A549 treated with AZD9567 at 1 μM for 4 hours (cell line): ENCODE measurements around the gene PLOD1. TPM values are rescaled to one million over a fixed set of nuclear protein-coding genes. Genes with fewer than 3 reads are reported as not detected.

Experiments used
- total RNA-seq: library from RNA; stranded (reverse); fragments of 200-300 nt; extraction: Qiagen RNA extraction; gene quantifications from 5 replicates; pipeline ENCODE4 v1.2.3, GENCODE V29; 2022; ENCODE audit not compliant: insufficient read depth

The PLOD1 gene
- 62.9 to 82.2 TPM (median 81.5 TPM) in 5 replicates for total RNA-seq

DNA sequence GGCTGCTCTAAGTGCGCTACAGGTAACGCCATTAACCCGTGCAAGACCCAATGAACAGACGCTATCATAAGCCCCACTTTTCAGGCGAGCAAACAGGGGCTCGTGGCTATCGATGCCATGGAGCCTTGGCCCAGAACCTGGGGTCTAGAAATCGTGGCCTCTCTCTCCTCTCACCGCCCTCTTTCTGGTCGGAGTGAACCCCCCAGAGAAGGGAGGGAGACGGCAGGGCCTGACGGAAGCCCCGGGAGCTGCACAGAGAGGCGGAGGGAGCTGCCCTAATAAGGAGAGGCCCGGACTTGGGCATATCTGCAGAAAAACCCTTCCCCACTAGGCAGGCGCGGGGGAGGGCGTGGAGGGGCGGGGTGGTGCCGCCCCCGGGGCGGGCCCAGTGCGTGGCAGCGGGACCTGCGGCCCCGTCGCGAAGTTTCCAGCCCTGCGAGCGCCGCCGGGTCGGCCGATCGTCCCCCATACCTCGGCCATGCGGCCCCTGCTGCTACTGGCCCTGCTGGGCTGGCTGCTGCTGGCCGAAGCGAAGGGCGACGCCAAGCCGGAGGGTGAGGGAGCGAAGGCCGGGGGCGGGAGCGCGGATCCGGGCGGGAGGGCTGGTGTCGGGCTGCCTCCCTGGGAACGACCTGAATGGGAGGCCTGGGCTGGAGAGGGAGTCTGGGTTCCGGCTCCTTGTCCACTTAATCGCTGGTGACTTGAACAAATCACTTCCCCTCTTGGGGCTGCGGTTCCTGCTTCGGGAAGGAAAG is at the start of gene PLOD1:
PLOD1 (plus strand) TSS at position 416 of the 755 bp plus-strand sequence; CDS start at position 479, 63 bp downstream.

DNA sequence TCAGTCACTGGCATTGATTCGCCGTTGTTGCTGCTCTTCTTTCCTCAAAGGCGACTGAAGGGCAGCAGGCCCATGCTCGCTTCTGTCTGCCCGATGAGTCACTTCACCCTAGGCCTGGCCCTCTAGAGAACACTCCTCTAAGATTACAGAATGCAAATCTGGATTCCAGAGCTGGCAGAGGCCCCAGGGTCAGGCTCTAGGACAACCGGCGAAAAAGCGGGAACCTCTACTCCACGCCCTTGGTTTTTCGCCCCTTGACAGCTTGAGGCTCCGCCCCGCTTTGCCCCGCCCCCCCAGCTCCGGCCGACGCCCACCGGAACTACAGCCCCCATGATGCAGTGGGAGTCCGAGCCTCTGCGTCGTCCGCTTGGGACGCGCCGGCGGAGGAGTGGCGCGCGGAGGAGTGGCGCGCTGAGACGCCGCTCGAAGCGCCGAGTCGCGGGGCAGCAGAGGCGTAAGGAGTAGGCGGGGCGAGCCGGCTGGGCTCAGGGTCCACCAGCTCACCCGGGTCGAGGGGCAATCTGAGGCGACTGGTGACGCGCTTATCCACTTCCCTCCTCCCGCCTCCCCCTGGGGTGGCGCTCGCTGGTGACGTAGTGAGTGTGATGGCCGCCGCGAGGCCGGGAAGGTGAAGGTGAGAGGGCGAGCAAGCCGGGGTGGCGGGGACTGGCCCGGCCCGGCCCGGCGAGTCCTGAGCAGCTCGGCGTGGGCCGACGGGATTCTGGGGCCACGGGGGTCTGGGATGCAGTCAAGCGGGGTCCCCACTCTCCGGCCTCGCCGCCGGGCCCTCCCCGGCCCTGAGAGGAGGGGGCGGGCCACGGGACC is 45.5 kb downstream of the PLOD1 start, which contains the start of gene MFN2:
MFN2 (plus strand) TSS at position 594 of the 825 bp plus-strand sequence. CDS start 8,725 bp downstream, outside the sequence.

Other genes starting within 250 kb of the PLOD1 start
- 0.03 to 0.34 TPM (median 0.06 TPM) in 5 replicates for gene DRAXIN, start 243.0 kb upstream of the PLOD1 start, total RNA-seq
- gene AGTRAP, start 198.6 kb upstream of the PLOD1 start, total RNA-seq, result 59.3 to 104 TPM (median 97.8 TPM) in 5 replicates
- gene C1orf167, start 172.5 kb upstream of the PLOD1 start, total RNA-seq, result not detected in 5 replicates
- gene MTHFR, start 128.8 kb upstream of the PLOD1 start, total RNA-seq, result 2.7 to 5.1 TPM (median 4.3 TPM) in 5 replicates
- gene CLCN6, start 128.5 kb upstream of the PLOD1 start, total RNA-seq, result 3.8 to 6.3 TPM (median 5.6 TPM) in 5 replicates
- gene NPPA, start 86.9 kb upstream of the PLOD1 start, total RNA-seq, result not detected in 5 replicates
- 0.13 to 0.39 TPM in 2 of 5 replicates, not detected in the others for gene NPPB, start 75.8 kb upstream of the PLOD1 start, total RNA-seq
- 37.6 to 48.8 TPM (median 47.3 TPM) in 5 replicates for gene KIAA2013, start 8.3 kb upstream of the PLOD1 start, total RNA-seq
- gene MFN2, start 45.7 kb downstream of the PLOD1 start, total RNA-seq, result 31.7 to 41.6 TPM (median 32.9 TPM) in 5 replicates
- gene MIIP, start 84.8 kb downstream of the PLOD1 start, total RNA-seq, result 14.5 to 18.1 TPM (median 15.6 TPM) in 5 replicates
- gene TNFRSF8, start 128.6 kb downstream of the PLOD1 start, total RNA-seq, result 0.06 to 0.13 TPM (median 0.09 TPM) in 4 of 5 replicates, not detected in the other
- gene TNFRSF1B, start 232.3 kb downstream of the PLOD1 start, total RNA-seq, result 0.22 to 0.42 TPM (median 0.29 TPM) in 4 of 5 replicates, not detected in the other